ENCODE measurements around the gene FAM199X. TPM values are rescaled to one million over a fixed set of nuclear protein-coding genes. Genes with fewer than 3 reads are reported as not detected.

FAM199X gene
- total RNA-seq, 1 experiment from 2014 or later, result 26.0 TPM

- no peaks in the 10 kb centered on the region for H3K9me3 ChIP-seq (ENCODE audit: low read length)
- no peak for TF ChIP-seq CTCF (conservative IDR thresholded peaks at IDR 0.05; ENCODE audit: low read depth, low read length)
- no peak for TF ChIP-seq EZH2 (IDR thresholded peaks at IDR 0.05; ENCODE audit: low read length, unreplicated experiment)
- no peak for TF ChIP-seq EZH2phosphoT487 (IDR thresholded peaks at IDR 0.05; ENCODE audit: borderline replicate concordance, low read length)
- peak within 1 kb of the TSS; percentile 91 for H2AFZ ChIP-seq (ENCODE audit: low read length)
- H3K9me2 ChIP-seq (replicated peaks; ENCODE audit: low read length), result no peaks in the 10 kb centered on the region
- intact Hi-C loops (cut with micrococcal nuclease), result loop anchor here (1.0 kb wide), 1 partner anchor 9 kb away; the partner anchor contains the start of gene FAM199X
- H3K79me2 ChIP-seq (ENCODE audit: low read length), result peaks cover 24% of the 10 kb centered on the region
- H3K27me3 ChIP-seq (ENCODE audit: low read length), result no peaks in the 10 kb centered on the region
- TSS peak; percentile 88 for BruUV-seq (replicated peaks)
- no peaks in the 10 kb centered on the region for H3K36me3 ChIP-seq (ENCODE audit: low read depth, low read length)
- peak within 1 kb of the TSS; percentile 98 for H3K4me3 ChIP-seq (ENCODE audit: low read length)
- H4K20me1 ChIP-seq (ENCODE audit: low read length), result no peaks in the 10 kb centered on the region
- ChIA-PET POLR2A (ENCODE audit: unreplicated experiment) (interaction anchor here (0.6 to 0.7 kb wide), 3 partner anchors 16 to 617 kb away, joined by 3 read pairs; no protein-coding TSS in a partner anchor), CTCF (no interaction called here)
- ATAC-seq (peak; percentile 92), DNase-seq (peak; percentile 76)
- H3K9ac ChIP-seq (ENCODE audit: low read length), result peak within 1 kb of the TSS; percentile 90
- no peaks in the 10 kb centered on the region; the same call in 1 of the 2 replicates for H3K4me1 ChIP-seq (ENCODE audit: insufficient read depth, low read length)
- peak within 1 kb of the TSS; percentile 93 for H3K4me2 ChIP-seq (ENCODE audit: low read length)
- H3K27ac ChIP-seq (ENCODE audit: low read length), result peak within 1 kb of the TSS; percentile 87
- no peaks in the 10 kb centered on the region for H3F3A ChIP-seq (ENCODE audit: low read length, unreplicated experiment)
Observed at GRCh38 chrX:104156630-104157529, 9.4 kb upstream of the FAM199X start, which contains the start of gene SLC25A53. SLC25A53 (minus strand) TSS chrX:104157009; CDS start chrX:104105257, 51,752 bp downstream.

- H3K36me3 ChIP-seq (ENCODE audit: low read depth, low read length), result no peaks in the 10 kb centered on the region
- H3K9me3 ChIP-seq (ENCODE audit: low read length), result no peaks in the 10 kb centered on the region
- POLR2A ChIA-PET (ENCODE audit: unreplicated experiment), result no interaction called here
- no peaks in the 10 kb centered on the region for H3F3A ChIP-seq (ENCODE audit: low read length, unreplicated experiment)
- no peaks in the 10 kb centered on the region for H3K27me3 ChIP-seq (ENCODE audit: low read length)
- ATAC-seq (no peak; the same call in 1 of the 2 replicates), DNase-seq (no peak)
- BruUV-seq (replicated peaks), result no TSS peak
- TF ChIP-seq EZH2 (IDR thresholded peaks at IDR 0.05; ENCODE audit: low read length, unreplicated experiment), result no peak
- no peak for TF ChIP-seq EZH2phosphoT487 (IDR thresholded peaks at IDR 0.05; ENCODE audit: borderline replicate concordance, low read length)
- no peak for TF ChIP-seq CTCF (conservative IDR thresholded peaks at IDR 0.05; ENCODE audit: low read depth, low read length)
- CTCF ChIA-PET, result interaction anchor here (0.6 kb wide), 1 partner anchor 263 kb away, joined by 3 read pairs; no protein-coding TSS in a partner anchor
- peaks cover 55% of the 10 kb centered on the region for H3K79me2 ChIP-seq (ENCODE audit: low read length)
- H3K4me2 ChIP-seq (ENCODE audit: low read length), result peak overlapping the region; percentile 92
- no peaks in the 10 kb centered on the region for H3K9me2 ChIP-seq (replicated peaks; ENCODE audit: low read length)
- H3K9ac ChIP-seq (ENCODE audit: low read length), result peak overlapping the region; percentile 77
- H4K20me1 ChIP-seq (ENCODE audit: low read length), result peaks cover 11% of the 10 kb centered on the region
- H3K27ac ChIP-seq (ENCODE audit: low read length), result no peak overlapping the region
- H3K4me1 ChIP-seq (ENCODE audit: insufficient read depth, low read length), result peaks cover 18% of the 10 kb centered on the region
- peak overlapping the region; percentile 87 for H3K4me3 ChIP-seq (ENCODE audit: low read length)
- peak overlapping the region; percentile 73 for H2AFZ ChIP-seq (ENCODE audit: low read length)
- intact Hi-C loops (cut with micrococcal nuclease), result loop anchor here (1.0 kb wide), 1 partner anchor 11 kb away; no protein-coding TSS in a partner anchor
Observed at GRCh38 chrX:104166735-104167436, 633 bp downstream of the FAM199X start.

Measured in PC-3 (cell line).